WTC11 (cell line): ENCODE measurements around the gene C1QB. TPM values are rescaled to one million over a fixed set of nuclear protein-coding genes. Genes with fewer than 3 reads are reported as not detected.

ENCODE experiments used
- ATAC-seq: fragments of 200-7000 bp; cut with Tn5 transposase; 2 replicates; pipeline ENCODE4 v1.10.0; 2021; ENCODE audit warnings: mild to moderate bottlenecking, moderate library complexity
- CTCF ChIA-PET: fragments of 300-600 bp; sonication (Branson Sonifier 250); formaldehyde crosslinking; loops from one replicate; lab custom pipeline; 2021; ENCODE audit warnings: antibody characterized with exemption; lab: Charles Lee
- POLR2A ChIA-PET: fragments of 350-600 bp; sonication (Branson Sonifier 250); formaldehyde crosslinking; loops from one replicate; lab custom pipeline; 2021; ENCODE audit warnings: antibody characterized with exemption; lab: Charles Lee
- DNase-seq: peaks from one replicate; pipeline ENCODE4 v3.0.0; 2021; ENCODE audit warnings: low spot score
- H3K27ac Mint-ChIP-seq: 2 replicates; pipeline ENCODE4 v1.8.0; 2021; ENCODE audit warnings: mixed read lengths
- H3K27me3 Mint-ChIP-seq: 2 replicates; pipeline ENCODE4 v1.8.0; 2021; ENCODE audit warnings: low read depth, mild to moderate bottlenecking, moderate library complexity, mixed read lengths
- H3K36me3 Mint-ChIP-seq: 2 replicates; pipeline ENCODE4 v1.8.0; 2021; ENCODE audit warnings: mixed read lengths
- H3K4me1 Mint-ChIP-seq: 2 replicates; pipeline ENCODE4 v1.8.0; 2022; ENCODE audit warnings: mixed read lengths
- H3K4me3 Mint-ChIP-seq: 2 replicates; pipeline ENCODE4 v1.8.0; 2021; ENCODE audit warnings: mild to moderate bottlenecking, moderate library complexity, mixed read lengths
- H3K9me3 Mint-ChIP-seq: 2 replicates; pipeline ENCODE4 v1.8.0; 2021; ENCODE audit warnings: mixed read lengths
- ATF1 ChIP-seq: sonication (generic); formaldehyde crosslinking; IDR thresholded peaks from 2 replicates; pipeline ENCODE4 v1.8.1; 2023; ENCODE audit warnings: mild to moderate bottlenecking, moderate library complexity, missing genetic modification reagents
- ELF4 ChIP-seq: sonication (generic); formaldehyde crosslinking; IDR thresholded peaks from 2 replicates; pipeline ENCODE4 v1.8.1; 2022; ENCODE audit warnings: low read depth, mild to moderate bottlenecking, moderate library complexity, missing genetic modification reagents
- EMX1 ChIP-seq: fragments of 250-450 bp; sonication (Bioruptor Pico); IDR thresholded peaks from 2 replicates; pipeline ENCODE4 v1.8.0; 2021; ENCODE audit warnings: mild to moderate bottlenecking
- ETV6 ChIP-seq: sonication (generic); formaldehyde crosslinking; IDR thresholded peaks from 2 replicates; pipeline ENCODE4 v1.8.1; 2022; ENCODE audit warnings: mild to moderate bottlenecking, missing genetic modification reagents
- FOXP1 ChIP-seq: sonication (generic); formaldehyde crosslinking; IDR thresholded peaks from 2 replicates; pipeline ENCODE4 v1.8.0; 2022; ENCODE audit warnings: missing genetic modification reagents, mild to moderate bottlenecking, moderate library complexity, borderline replicate concordance
- GABPB1 ChIP-seq: sonication (generic); formaldehyde crosslinking; IDR thresholded peaks from 2 replicates; pipeline ENCODE4 v1.8.1; 2023; ENCODE audit warnings: mild to moderate bottlenecking, missing genetic modification reagents
- NFATC4 ChIP-seq: fragments of 250-450 bp; sonication (Bioruptor Pico); IDR thresholded peaks from 2 replicates; pipeline ENCODE4 v1.9.0; 2021; ENCODE audit warnings: mild to moderate bottlenecking
- NFYB ChIP-seq: sonication (generic); formaldehyde crosslinking; conservative IDR thresholded peaks from 2 replicates; pipeline ENCODE4 v1.8.0; 2022; ENCODE audit warnings: low read depth, missing genetic modification reagents
- NR2C2 ChIP-seq: sonication (generic); formaldehyde crosslinking; IDR thresholded peaks from 2 replicates; pipeline ENCODE4 v1.8.0; 2022; ENCODE audit warnings: mild to moderate bottlenecking, missing genetic modification reagents
- RORB ChIP-seq: fragments of 250-450 bp; sonication (Bioruptor Pico); IDR thresholded peaks from 2 replicates; pipeline ENCODE4 v1.9.0; 2021; ENCODE audit warnings: mild to moderate bottlenecking
- SP1 ChIP-seq: sonication (generic); formaldehyde crosslinking; conservative IDR thresholded peaks from 2 replicates; pipeline ENCODE4 v1.8.1; 2022; ENCODE audit warnings: missing genetic modification reagents
- TCF7 ChIP-seq: sonication (generic); formaldehyde crosslinking; IDR thresholded peaks from 2 replicates; pipeline ENCODE4 v1.8.0; 2022; ENCODE audit warnings: mild to moderate bottlenecking, low read depth, missing genetic modification reagents, moderate library complexity
- TEAD1 ChIP-seq: sonication (generic); formaldehyde crosslinking; IDR thresholded peaks from 2 replicates; pipeline ENCODE4 v1.8.0; 2022; ENCODE audit warnings: mild to moderate bottlenecking, missing genetic modification reagents
- TP53 ChIP-seq: sonication (generic); formaldehyde crosslinking; IDR thresholded peaks from 2 replicates; pipeline ENCODE4 v1.8.1; 2023; ENCODE audit warnings: mild to moderate bottlenecking, missing genetic modification reagents
- ZBTB21 ChIP-seq: sonication (generic); formaldehyde crosslinking; IDR thresholded peaks from 2 replicates; pipeline ENCODE4 v1.8.1; 2023; ENCODE audit warnings: mild to moderate bottlenecking, missing genetic modification reagents, borderline replicate concordance
- ZNF263 ChIP-seq: sonication (generic); formaldehyde crosslinking; IDR thresholded peaks from 2 replicates; pipeline ENCODE4 v1.8.1; 2022; ENCODE audit warnings: low read depth, mild to moderate bottlenecking, moderate library complexity, missing genetic modification reagents
- total RNA-seq: library from RNA; stranded (reverse); gene quantifications from 3 replicates; pipeline ENCODE4 v1.2.3, GENCODE V29; 2021
- TF ChIP-seq, protein P1 (sequence below): fragments of 250-450 bp; sonication (Bioruptor Pico); conservative IDR thresholded peaks from 2 replicates; pipeline ENCODE4 v1.9.0; 2021; ENCODE audit warnings: mild to moderate bottlenecking
- TF ChIP-seq, protein P2 (sequence below): fragments of 250-450 bp; sonication (Bioruptor Pico); IDR thresholded peaks from 2 replicates; pipeline ENCODE4 v1.9.0; 2021; ENCODE audit warnings: mild to moderate bottlenecking
- TF ChIP-seq, protein P3 (sequence below): fragments of 250-450 bp; sonication (Bioruptor Pico); IDR thresholded peaks from 2 replicates; pipeline ENCODE4 v1.8.0; 2021; ENCODE audit warnings: mild to moderate bottlenecking
- TF ChIP-seq, protein P4 (sequence below): sonication (generic); formaldehyde crosslinking; IDR thresholded peaks from 2 replicates; pipeline ENCODE4 v1.8.0; 2022; ENCODE audit warnings: missing genetic modification reagents
- TF ChIP-seq, protein P5 (sequence below): sonication (generic); formaldehyde crosslinking; IDR thresholded peaks from 2 replicates; pipeline ENCODE4 v1.8.1; 2022; ENCODE audit warnings: mild to moderate bottlenecking, moderate library complexity, missing genetic modification reagents
- TF ChIP-seq, protein P6 (sequence below): sonication (generic); formaldehyde crosslinking; IDR thresholded peaks from 2 replicates; pipeline ENCODE4 v1.8.0; 2022; ENCODE audit warnings: mild to moderate bottlenecking, missing genetic modification reagents
- TF ChIP-seq, protein P7 (sequence below): fragments of 250-450 bp; sonication (Bioruptor Pico); IDR thresholded peaks from 2 replicates; pipeline ENCODE4 v2.1.2; 2022; ENCODE audit warnings: mild to moderate bottlenecking, moderate library complexity

The C1QB gene
- total RNA-seq, 1 experiment from 2014 or later, result 0.61 TPM

DNA sequence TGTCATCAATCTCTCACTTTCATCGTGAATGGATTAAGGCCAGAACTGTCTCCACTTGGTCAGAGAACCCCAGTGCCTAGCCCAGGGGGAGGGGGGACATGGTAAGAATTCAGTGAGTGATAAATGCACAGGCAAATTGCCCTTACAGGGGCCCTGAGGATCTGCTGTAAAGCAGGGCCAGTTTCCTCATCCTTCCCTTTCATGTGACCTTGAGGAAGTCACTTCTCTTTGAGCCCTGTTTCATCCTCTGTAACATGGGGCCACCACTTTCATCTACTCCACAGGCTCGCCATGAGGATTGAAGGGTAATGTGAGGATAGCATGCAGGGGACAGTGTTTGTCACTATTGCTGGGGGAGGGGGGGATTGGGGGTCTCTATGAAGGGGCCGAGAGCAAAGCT lies 44.7 kb upstream of the C1QB start (continued):
- TF ChIP-seq, protein P1, sequence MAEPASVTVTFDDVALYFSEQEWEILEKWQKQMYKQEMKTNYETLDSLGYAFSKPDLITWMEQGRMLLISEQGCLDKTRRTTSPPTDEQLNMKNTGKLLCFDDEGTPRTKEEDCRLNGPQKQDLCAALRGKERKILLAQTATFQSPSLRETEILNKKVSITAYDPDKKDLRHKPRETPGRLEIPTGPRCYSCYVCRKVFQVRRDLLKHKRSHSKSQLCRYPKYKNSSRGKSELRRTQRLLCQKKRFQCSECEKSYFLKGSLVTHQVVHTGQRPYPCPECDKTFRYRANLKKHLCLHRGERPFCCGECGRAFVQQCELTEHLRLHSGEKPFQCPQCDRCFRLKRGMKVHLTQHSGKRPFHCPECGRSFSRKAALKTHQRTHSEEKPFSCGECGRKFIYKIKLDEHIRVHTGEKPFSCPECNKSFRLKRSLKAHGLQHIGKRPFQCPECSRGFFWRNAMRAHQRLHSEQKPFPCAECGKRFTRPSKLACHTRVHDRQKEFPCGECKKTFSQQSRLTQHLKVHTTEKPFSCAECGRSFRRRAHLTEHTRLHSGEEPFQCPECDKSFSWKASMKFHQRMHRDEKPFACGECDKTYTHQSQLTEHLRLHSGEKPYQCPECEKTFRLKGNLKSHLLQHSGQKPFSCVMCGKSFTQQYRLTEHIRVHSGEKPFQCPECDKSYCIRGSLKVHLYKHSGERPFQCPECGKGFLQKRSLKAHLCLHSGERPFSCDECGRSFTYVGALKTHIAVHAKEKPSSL (CRISPR knock-in tag), result no peak
- TF ChIP-seq FOXP1 (CRISPR knock-in tag) (no peak), ZNF263 (CRISPR knock-in tag) (no peak)

DNA sequence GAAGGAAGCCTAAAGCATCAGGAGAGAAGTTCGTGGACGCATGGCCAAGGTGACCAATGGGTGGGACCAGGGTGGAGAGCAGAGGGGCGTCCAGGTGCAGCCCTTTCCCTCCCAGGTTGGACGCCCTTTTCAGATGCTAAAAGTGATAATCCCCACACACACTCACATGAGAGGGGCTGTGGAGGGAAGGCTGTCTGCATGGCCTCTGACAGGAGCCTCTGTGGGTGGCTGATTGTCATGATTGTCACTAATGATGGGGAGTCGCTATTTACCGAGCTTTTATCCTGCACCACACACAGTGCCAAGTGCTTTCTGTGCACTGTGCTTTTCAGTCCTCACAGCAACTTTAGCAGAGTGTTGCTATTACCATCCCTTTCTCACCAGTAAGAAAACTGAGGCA lies 43.7 kb upstream of the C1QB start:
- Mint-ChIP-seq H3K9me3 (no peaks in the 10 kb centered on the region), H3K4me3 (no peak overlapping the region), H3K4me1 (peaks cover 8% of the 10 kb centered on the region), H3K27ac (no peak overlapping the region), H3K27me3 (peaks cover 13% of the 10 kb centered on the region), H3K36me3 (no peaks in the 10 kb centered on the region)
- POLR2A ChIA-PET, result no interaction called here
- no peak for TF ChIP-seq NFYB (CRISPR knock-in tag)
- TF ChIP-seq, protein P2, sequence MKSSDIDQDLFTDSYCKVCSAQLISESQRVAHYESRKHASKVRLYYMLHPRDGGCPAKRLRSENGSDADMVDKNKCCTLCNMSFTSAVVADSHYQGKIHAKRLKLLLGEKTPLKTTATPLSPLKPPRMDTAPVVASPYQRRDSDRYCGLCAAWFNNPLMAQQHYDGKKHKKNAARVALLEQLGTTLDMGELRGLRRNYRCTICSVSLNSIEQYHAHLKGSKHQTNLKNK (CRISPR knock-in tag), result no peak
- no peak for TF ChIP-seq TP53 (CRISPR knock-in tag)
- TF ChIP-seq ZBTB21 (CRISPR knock-in tag), result no peak
- TF ChIP-seq FOXP1 (CRISPR knock-in tag), result no peak
- TF ChIP-seq NFATC4 (CRISPR knock-in tag), result no peak
- no peak for TF ChIP-seq TCF7 (CRISPR knock-in tag)
- no peak for TF ChIP-seq RORB (CRISPR knock-in tag)
- TF ChIP-seq TEAD1 (CRISPR knock-in tag), result no peak
- TF ChIP-seq, protein P3, sequence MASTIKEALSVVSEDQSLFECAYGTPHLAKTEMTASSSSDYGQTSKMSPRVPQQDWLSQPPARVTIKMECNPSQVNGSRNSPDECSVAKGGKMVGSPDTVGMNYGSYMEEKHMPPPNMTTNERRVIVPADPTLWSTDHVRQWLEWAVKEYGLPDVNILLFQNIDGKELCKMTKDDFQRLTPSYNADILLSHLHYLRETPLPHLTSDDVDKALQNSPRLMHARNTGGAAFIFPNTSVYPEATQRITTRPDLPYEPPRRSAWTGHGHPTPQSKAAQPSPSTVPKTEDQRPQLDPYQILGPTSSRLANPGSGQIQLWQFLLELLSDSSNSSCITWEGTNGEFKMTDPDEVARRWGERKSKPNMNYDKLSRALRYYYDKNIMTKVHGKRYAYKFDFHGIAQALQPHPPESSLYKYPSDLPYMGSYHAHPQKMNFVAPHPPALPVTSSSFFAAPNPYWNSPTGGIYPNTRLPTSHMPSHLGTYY (CRISPR knock-in tag), result no peak
- TF ChIP-seq EMX1 (CRISPR knock-in tag), result no peak
- no peak for TF ChIP-seq SP1 (CRISPR knock-in tag)
- TF ChIP-seq, all 79 proteins: peak for 0
- ATAC-seq, result no peak
- no peak for DNase-seq
- CTCF ChIA-PET, result no interaction called here

DNA sequence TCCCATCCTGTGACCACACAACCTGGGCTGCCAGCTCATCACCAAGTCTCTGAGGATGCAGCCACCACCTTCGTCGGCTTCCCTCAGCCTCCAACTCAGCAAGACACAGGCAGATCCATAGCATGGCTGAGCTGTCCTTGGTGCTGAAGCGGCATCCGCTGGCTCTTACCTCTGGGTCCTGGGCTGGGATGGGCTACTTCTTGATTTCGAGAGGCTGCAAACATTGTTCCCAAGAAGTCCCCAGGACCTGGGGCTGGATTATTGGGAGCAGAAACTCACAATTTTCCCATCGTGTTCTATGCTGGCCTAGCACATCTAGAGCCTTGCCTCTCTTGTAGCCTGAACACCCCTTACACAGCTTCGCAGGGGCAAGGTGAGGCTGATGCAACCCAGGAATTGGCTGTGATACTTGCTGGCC lies 41.5 kb upstream of the C1QB start:
- ChIA-PET CTCF (interaction anchor here (0.8 to 1.9 kb wide), 4 partner anchors 30 to 261 kb away, joined by 3 to 10 read pairs (median 5); no protein-coding TSS in a partner anchor), POLR2A (interaction anchor here (1.0 to 1.3 kb wide), 2 partner anchors 57 to 80 kb away, joined by 3 to 4 read pairs; no protein-coding TSS in a partner anchor)
- Mint-ChIP-seq H3K36me3 (no peaks in the 10 kb centered on the region), H3K4me3 (no peak overlapping the region), H3K27me3 (peaks cover 3% of the 10 kb centered on the region; the same call in 1 of the 2 replicates), H3K4me1 (peaks cover 8% of the 10 kb centered on the region), H3K9me3 (no peaks in the 10 kb centered on the region), H3K27ac (no peak overlapping the region)
- DNase-seq (peak; percentile 89), ATAC-seq (peak; percentile 83)
- TF ChIP-seq SP1 (CRISPR knock-in tag) (peak; percentile 63; the same call in 1 of the 2 replicates), ATF1 (CRISPR knock-in tag) (0 out of 2 replicates have a peak, but pooled peaks have one; percentile 31), EMX1 (CRISPR knock-in tag) (no peak), NFYB (CRISPR knock-in tag) (peak; percentile 29; the same call in 1 of the 2 replicates), ETV6 (CRISPR knock-in tag) (peak; percentile 89), NR2C2 (CRISPR knock-in tag) (peak; percentile 56; the same call in 1 of the 2 replicates), GABPB1 (CRISPR knock-in tag) (no peak), ELF4 (CRISPR knock-in tag) (no peak; the same call in 1 of the 2 replicates), ZBTB21 (CRISPR knock-in tag) (peak; percentile 89; the same call in 1 of the 2 replicates)
- TF ChIP-seq, protein P4, sequence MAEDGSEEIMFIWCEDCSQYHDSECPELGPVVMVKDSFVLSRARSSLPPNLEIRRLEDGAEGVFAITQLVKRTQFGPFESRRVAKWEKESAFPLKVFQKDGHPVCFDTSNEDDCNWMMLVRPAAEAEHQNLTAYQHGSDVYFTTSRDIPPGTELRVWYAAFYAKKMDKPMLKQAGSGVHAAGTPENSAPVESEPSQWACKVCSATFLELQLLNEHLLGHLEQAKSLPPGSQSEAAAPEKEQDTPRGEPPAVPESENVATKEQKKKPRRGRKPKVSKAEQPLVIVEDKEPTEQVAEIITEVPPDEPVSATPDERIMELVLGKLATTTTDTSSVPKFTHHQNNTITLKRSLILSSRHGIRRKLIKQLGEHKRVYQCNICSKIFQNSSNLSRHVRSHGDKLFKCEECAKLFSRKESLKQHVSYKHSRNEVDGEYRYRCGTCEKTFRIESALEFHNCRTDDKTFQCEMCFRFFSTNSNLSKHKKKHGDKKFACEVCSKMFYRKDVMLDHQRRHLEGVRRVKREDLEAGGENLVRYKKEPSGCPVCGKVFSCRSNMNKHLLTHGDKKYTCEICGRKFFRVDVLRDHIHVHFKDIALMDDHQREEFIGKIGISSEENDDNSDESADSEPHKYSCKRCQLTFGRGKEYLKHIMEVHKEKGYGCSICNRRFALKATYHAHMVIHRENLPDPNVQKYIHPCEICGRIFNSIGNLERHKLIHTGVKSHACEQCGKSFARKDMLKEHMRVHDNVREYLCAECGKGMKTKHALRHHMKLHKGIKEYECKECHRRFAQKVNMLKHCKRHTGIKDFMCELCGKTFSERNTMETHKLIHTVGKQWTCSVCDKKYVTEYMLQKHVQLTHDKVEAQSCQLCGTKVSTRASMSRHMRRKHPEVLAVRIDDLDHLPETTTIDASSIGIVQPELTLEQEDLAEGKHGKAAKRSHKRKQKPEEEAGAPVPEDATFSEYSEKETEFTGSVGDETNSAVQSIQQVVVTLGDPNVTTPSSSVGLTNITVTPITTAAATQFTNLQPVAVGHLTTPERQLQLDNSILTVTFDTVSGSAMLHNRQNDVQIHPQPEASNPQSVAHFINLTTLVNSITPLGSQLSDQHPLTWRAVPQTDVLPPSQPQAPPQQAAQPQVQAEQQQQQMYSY, result no peak
- TF ChIP-seq, protein P5, sequence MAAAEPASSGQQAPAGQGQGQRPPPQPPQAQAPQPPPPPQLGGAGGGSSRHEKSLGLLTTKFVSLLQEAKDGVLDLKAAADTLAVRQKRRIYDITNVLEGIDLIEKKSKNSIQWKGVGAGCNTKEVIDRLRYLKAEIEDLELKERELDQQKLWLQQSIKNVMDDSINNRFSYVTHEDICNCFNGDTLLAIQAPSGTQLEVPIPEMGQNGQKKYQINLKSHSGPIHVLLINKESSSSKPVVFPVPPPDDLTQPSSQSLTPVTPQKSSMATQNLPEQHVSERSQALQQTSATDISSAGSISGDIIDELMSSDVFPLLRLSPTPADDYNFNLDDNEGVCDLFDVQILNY, result no peak
- TF ChIP-seq, protein P6, sequence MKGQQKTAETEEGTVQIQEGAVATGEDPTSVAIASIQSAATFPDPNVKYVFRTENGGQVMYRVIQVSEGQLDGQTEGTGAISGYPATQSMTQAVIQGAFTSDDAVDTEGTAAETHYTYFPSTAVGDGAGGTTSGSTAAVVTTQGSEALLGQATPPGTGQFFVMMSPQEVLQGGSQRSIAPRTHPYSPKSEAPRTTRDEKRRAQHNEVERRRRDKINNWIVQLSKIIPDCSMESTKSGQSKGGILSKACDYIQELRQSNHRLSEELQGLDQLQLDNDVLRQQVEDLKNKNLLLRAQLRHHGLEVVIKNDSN, result peak; percentile 68; the same call in 1 of the 2 replicates
- TF ChIP-seq, protein P7, sequence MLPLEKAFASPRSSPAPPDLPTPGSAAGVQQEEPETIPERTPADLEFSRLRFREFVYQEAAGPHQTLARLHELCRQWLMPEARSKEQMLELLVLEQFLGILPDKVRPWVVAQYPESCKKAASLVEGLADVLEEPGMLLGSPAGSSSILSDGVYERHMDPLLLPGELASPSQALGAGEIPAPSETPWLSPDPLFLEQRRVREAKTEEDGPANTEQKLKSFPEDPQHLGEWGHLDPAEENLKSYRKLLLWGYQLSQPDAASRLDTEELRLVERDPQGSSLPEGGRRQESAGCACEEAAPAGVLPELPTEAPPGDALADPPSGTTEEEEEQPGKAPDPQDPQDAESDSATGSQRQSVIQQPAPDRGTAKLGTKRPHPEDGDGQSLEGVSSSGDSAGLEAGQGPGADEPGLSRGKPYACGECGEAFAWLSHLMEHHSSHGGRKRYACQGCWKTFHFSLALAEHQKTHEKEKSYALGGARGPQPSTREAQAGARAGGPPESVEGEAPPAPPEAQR (CRISPR knock-in tag), result peak; percentile 64; the same call in 1 of the 2 replicates
